Measurements from ENCODE around the gene ABLIM1. TPM values are rescaled to one million over a fixed set of nuclear protein-coding genes. Genes with fewer than 3 reads are reported as not detected.

ABLIM1 gene
- total and polyA plus RNA-seq, 2 of the 13 experiments (the other 11 are each of a cell fraction or from before 2014, with no cell fraction given), result 59.4 to 92.7 TPM

DNA sequence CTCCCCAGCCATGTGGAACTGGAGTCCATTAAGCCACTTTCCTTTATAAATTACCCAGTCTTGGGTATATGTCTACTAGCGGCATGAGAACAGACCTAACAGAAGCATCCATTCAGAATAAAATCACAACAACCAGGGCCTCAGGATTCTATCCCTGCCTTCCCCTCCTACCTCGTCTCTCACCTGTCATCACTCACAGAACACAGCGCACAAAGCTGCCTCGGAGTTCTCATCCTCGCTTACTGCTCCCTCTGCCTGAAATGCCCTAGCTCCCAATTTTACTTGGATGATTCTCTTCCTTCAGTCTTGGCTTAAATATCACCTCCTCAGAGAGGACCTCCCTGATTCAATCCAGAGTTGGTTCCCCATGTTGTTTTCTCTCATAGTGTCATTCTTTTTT is 183.1 kb downstream of the ABLIM1 start:
- Histone ChIP-seq H3K79me2 (ENCODE audit: insufficient read depth, low read length) (no peaks in the 10 kb centered on the region), H2AFZ (ENCODE audit: low read length) (no peak overlapping the region), H3K27ac (ENCODE audit: extremely low read length, insufficient read depth, low read length) (peak overlapping the region; percentile 8), H3K36me3 (replicated peaks in 1 of 2; ENCODE audit: control insufficient read depth in 1 of 2, insufficient read depth in 2 of 2, low read length in 2 of 2) (peaks cover 5 to 14% of the 10 kb centered on the region in 2 experiments; a peak in 4 of 5 replicates), H3K4me3 (replicated peaks in 1 of 3; ENCODE audit: insufficient read depth in 1 of 3, low read depth in 2 of 3, low read length in 3 of 3) (no peak overlapping the region), H3K9ac (ENCODE audit: insufficient read depth, low read depth, low read length) (no peak overlapping the region), H3K27me3 (ENCODE audit: control insufficient read depth in 1 of 2, insufficient read depth in 2 of 2, low read length in 2 of 2) (no peaks in the 10 kb centered on the region), H3K4me2 (ENCODE audit: low read depth, low read length) (no peak overlapping the region), H3K9me3 (ENCODE audit: low read length) (no peaks in the 10 kb centered on the region), H4K20me1 (ENCODE audit: insufficient read depth, low read length) (no peaks in the 10 kb centered on the region), H3K4me1 (ENCODE audit: insufficient read depth, low read length) (peaks cover 73% of the 10 kb centered on the region)
- intact Hi-C loops (cut with micrococcal nuclease; ENCODE audit: unreplicated experiment), result loop anchor here (5.0 kb wide), 1 partner anchor 32 kb away; no protein-coding TSS in a partner anchor
- in situ Hi-C loops (cut with HindIII; ENCODE audit: extremely low pct_ligation_motif_present, low pct_unique_long_range_greater_than_20kb), result loop anchor here (5.0 kb wide), 2 partner anchors 72 to 222 kb away; no protein-coding TSS in a partner anchor
- TF ChIP-seq POLR2A (IDR thresholded peaks at IDR 0.05; ENCODE audit: insufficient read depth in 1 of 2, low read depth in 2 of 2, low read length in 2 of 2), result no peak
- no peak for TF ChIP-seq ZNF775 (CRISPR knock-in tag; IDR thresholded peaks at IDR 0.05; ENCODE audit: borderline replicate concordance)
- TF ChIP-seq, protein P1, sequence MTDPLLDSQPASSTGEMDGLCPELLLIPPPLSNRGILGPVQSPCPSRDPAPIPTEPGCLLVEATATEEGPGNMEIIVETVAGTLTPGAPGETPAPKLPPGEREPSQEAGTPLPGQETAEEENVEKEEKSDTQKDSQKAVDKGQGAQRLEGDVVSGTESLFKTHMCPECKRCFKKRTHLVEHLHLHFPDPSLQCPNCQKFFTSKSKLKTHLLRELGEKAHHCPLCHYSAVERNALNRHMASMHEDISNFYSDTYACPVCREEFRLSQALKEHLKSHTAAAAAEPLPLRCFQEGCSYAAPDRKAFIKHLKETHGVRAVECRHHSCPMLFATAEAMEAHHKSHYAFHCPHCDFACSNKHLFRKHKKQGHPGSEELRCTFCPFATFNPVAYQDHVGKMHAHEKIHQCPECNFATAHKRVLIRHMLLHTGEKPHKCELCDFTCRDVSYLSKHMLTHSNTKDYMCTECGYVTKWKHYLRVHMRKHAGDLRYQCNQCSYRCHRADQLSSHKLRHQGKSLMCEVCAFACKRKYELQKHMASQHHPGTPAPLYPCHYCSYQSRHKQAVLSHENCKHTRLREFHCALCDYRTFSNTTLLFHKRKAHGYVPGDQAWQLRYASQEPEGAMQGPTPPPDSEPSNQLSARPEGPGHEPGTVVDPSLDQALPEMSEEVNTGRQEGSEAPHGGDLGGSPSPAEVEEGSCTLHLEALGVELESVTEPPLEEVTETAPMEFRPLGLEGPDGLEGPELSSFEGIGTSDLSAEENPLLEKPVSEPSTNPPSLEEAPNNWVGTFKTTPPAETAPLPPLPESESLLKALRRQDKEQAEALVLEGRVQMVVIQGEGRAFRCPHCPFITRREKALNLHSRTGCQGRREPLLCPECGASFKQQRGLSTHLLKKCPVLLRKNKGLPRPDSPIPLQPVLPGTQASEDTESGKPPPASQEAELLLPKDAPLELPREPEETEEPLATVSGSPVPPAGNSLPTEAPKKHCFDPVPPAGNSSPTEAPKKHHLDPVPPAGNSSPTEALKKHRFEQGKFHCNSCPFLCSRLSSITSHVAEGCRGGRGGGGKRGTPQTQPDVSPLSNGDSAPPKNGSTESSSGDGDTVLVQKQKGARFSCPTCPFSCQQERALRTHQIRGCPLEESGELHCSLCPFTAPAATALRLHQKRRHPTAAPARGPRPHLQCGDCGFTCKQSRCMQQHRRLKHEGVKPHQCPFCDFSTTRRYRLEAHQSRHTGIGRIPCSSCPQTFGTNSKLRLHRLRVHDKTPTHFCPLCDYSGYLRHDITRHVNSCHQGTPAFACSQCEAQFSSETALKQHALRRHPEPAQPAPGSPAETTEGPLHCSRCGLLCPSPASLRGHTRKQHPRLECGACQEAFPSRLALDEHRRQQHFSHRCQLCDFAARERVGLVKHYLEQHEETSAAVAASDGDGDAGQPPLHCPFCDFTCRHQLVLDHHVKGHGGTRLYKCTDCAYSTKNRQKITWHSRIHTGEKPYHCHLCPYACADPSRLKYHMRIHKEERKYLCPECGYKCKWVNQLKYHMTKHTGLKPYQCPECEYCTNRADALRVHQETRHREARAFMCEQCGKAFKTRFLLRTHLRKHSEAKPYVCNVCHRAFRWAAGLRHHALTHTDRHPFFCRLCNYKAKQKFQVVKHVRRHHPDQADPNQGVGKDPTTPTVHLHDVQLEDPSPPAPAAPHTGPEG (CRISPR knock-in tag; IDR thresholded peaks at IDR 0.05), result no peak
- TF ChIP-seq ZNF780A (CRISPR knock-in tag; IDR thresholded peaks at IDR 0.05), result no peak
- TF ChIP-seq, protein P2, sequence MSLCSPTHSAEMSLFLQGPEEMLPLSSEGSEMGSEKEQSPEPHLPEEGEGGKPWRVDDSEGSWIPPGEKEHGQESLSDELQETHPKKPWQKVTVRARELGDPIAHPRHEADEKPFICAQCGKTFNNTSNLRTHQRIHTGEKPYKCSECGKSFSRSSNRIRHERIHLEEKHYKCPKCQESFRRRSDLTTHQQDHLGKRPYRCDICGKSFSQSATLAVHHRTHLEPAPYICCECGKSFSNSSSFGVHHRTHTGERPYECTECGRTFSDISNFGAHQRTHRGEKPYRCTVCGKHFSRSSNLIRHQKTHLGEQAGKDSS (CRISPR knock-in tag; IDR thresholded peaks at IDR 0.05; ENCODE audit: borderline replicate concordance, low read depth), result no peak
- TF ChIP-seq, protein P3, sequence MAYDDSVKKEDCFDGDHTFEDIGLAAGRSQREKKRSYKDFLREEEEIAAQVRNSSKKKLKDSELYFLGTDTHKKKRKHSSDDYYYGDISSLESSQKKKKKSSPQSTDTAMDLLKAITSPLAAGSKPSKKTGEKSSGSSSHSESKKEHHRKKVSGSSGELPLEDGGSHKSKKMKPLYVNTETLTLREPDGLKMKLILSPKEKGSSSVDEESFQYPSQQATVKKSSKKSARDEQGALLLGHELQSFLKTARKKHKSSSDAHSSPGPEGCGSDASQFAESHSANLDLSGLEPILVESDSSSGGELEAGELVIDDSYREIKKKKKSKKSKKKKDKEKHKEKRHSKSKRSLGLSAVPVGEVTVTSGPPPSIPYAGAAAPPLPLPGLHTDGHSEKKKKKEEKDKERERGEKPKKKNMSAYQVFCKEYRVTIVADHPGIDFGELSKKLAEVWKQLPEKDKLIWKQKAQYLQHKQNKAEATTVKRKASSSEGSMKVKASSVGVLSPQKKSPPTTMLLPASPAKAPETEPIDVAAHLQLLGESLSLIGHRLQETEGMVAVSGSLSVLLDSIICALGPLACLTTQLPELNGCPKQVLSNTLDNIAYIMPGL (CRISPR knock-in tag; IDR thresholded peaks at IDR 0.05; ENCODE audit: borderline replicate concordance in 1 of 2, low read depth in 1 of 2), result no peak
- TF ChIP-seq NAIF1 (CRISPR knock-in tag; IDR thresholded peaks at IDR 0.05; ENCODE audit: borderline replicate concordance), result no peak
- TF ChIP-seq, protein P4, sequence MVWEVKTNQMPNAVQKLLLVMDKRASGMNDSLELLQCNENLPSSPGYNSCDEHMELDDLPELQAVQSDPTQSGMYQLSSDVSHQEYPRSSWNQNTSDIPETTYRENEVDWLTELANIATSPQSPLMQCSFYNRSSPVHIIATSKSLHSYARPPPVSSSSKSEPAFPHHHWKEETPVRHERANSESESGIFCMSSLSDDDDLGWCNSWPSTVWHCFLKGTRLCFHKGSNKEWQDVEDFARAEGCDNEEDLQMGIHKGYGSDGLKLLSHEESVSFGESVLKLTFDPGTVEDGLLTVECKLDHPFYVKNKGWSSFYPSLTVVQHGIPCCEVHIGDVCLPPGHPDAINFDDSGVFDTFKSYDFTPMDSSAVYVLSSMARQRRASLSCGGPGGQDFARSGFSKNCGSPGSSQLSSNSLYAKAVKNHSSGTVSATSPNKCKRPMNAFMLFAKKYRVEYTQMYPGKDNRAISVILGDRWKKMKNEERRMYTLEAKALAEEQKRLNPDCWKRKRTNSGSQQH (CRISPR knock-in tag; IDR thresholded peaks at IDR 0.05; ENCODE audit: low read depth), result no peak
- no TSS peak for BruUV-seq (replicated peaks)
- no peak for DNase-seq (ENCODE audit: low spot score)
- 97% methylated on average over 5 of the region's 5 CpGs for WGBS (ENCODE audit: low lambda C conversion rate)
- FAIRE-seq, result no peak
- ChIA-PET CTCF (ENCODE audit: low intra/inter-chr PET ratio, low total read pairs) (no interaction called here), POLR2A (no interaction called here)
- ATAC-seq, result no peak

Measured in HepG2 (cell line).